SH-SY5Y (cell line): Measurements from ENCODE around the gene SEC61B.

Experiments used
- GATA2 ChIP-seq: IDR thresholded peaks from 2 replicates; pipeline ENCODE4 v1.6.1; 2011; ENCODE audit warnings: mild to moderate bottlenecking, low read depth, low read length
- GATA3 ChIP-seq: IDR thresholded peaks from 2 replicates; pipeline ENCODE4 v1.6.1; 2011; ENCODE audit warnings: low read depth, mild to moderate bottlenecking, low read length, moderate library complexity

SEC61B gene

DNA sequence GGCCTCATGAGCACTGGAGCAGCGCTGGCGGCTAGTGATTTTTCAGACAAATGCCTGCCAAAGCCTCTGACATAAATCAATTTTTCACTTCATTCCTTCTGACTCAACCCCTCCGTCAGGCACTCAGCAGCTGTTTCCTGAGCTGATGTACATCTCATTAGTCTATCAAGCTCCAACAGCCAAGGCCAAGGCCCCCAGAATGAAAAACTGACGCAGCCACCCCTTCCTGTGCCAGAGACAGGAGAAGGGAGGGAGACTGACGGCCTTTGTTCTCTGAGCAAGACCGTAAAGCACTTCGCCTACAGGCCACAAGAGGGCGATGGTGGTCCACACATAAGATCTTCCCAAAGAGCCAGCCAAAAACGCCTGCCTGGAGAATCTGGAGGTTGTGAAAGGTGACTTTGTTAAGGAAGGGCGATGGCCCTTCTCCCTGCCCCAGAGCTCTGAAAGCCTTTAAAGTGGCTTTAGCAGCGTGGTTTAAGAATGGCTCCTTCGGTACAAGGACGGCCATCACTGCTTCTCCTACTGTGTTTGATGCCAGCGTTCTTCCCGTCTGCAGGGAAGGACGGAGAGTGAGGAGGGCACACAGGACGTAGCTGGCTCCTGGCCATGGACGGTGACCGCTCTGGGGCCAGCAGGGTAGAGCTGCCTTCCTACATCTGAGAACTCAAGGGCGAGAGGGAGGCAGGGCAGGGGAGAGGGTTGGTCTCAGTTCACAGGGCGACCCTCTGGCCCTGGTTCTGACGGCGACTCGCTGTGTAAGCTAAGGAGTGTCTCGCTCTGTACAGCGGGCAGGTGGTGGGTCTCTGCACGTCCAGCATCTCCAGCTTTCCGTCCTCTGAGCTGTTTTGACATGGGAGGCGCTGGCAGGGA, 37.4 kb upstream of the SEC61B start:
- TF ChIP-seq GATA2 (no peak), GATA3 (no peak)

DNA sequence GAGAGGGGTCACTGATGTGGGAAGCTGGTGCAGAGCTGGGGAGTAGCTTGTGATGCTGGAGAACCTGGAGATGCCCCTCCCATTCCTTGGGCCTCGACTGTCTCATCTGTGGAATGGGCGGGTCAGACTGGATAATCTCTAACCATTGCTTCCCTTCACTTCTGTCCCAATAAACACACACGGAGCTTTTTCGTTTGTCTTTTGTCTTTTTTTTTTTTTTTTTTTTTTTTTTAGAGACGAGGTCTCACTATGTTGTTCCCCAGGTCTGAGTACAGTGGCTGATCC, 36.8 kb upstream of the SEC61B start:
- TF ChIP-seq GATA3 = no peak
- TF ChIP-seq GATA2 = no peak

GRCh38 chr9:99185934-99186333, 36.1 kb upstream of the SEC61B start:
- TF ChIP-seq GATA3 (no peak), GATA2 (no peak)

GRCh38 chr9:99187311-99187710, 34.8 kb upstream of the SEC61B start:
- TF ChIP-seq GATA2 (no peak), GATA3 (no peak)

- TF ChIP-seq GATA2 (no peak), GATA3 (no peak)
These were observed 32.9 kb upstream of the SEC61B start for GRCh38 chr9:99189186-99189585.

DNA sequence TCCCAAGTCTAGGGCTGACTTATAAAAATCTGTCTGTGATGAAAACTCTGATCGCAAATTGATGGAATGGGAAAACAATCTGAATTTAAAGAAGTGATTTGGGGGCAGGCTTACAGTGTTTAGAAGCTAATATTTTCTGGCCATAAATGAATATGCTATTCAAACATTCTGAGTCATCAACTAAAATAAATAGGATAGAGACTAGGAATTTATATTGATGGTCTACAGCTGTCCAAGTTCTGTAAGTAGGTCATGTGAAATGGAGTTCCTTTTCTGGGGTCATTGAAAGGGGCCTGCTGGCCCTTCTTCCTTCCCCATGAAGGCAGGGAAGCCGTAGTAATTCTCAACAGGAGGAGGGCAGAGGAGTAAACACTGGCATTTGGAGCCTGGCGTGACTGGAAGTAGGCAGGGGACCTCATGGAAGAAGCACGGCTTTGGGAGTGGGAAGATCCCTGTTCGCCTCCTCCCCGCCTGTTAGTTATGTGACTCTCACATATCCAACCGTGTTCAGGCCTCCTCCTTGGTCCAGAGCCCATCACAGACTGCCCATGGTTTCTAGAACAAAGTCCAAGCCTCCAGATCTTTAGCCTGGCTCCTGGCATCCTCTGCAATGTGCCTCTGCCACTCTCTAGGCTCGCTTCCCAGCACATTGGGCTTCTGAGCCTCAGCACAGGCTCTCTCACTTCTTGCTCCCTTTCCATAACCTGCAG, 32.0 kb upstream of the SEC61B start:
- TF ChIP-seq GATA2 (no peak), GATA3 (no peak)

GRCh38 chr9:99190597-99191283, 31.3 kb upstream of the SEC61B start:
- TF ChIP-seq GATA3 (no peak), GATA2 (no peak)

DNA sequence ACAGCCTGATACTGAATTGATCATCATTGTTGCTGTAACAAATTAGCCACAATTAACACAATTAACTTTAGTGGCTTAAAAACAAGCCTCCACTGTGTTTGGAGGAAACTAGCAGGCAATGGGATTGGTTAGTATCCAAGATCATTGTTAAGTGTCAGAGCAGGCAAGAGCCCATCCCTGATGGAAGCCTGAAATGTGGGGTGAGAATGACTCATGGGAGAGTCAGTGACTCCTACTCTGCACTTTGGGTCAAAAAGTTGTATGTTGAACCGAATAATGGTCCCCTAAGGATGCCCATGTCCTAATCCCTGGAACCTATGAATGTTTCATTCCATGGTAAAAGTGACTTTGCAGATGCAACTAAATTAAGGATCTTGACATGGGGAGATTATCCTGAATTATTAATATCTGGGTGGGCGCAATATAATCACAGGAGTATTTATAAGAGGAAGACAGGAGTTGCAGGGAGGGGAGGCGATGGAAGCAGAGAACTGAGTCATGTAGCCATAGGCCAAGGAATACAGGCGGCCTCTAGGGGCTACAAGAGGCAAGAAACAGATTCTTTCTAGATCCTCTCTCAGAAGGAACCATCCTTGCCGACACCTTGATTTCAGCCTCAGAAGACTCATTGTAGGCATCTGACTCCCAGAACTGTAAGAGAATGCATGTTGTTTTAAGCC, 29.2 kb upstream of the SEC61B start:
- TF ChIP-seq GATA3 (no peak), GATA2 (no peak)

DNA sequence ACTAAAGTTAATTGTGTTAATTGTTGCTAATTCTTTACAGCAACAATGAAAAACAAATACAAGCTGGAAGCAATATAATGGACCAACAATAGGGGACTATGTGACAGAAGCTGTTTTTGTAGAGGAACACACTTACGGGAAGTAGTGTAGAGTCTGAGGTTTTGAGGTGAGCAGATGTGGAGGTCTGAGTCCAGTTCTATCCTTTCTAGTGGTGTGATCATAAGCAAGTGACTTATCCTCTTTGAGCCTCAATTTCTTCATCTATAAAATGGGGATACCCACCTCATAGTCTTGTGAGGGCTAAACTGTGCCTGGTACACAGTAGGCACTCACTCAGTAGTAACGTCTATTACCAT, 28.6 kb upstream of the SEC61B start:
- TF ChIP-seq GATA2 (no peak), GATA3 (no peak)

DNA sequence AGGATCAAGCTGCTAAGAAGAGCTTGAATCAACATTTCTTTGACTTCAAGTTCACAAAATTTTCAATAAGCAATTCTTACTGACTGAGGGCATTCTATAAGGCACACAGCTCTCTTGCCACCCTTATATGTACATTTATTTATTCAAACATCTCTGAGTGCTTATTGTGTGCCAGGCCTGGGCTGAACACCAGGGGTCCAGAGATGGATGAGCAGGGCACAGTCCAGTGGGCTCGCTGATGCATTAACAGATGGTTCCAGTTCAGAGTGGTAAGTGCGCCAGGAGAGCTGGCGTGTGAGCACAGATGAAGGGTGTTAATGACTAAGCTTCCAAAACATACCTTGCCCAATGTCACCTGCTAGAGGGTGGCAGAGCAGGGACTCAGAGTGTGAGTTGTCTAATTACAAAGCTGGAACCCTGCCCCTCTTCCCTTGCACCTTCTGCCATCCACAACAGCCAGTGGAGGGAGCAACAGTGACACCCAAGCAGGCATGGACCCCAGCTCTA, 24.9 kb upstream of the SEC61B start:
- TF ChIP-seq GATA3 = no peak
- TF ChIP-seq GATA2 = no peak

GRCh38 chr9:99197987-99198386, 24.1 kb upstream of the SEC61B start:
- TF ChIP-seq GATA3 = no peak
- TF ChIP-seq GATA2 = no peak

GRCh38 chr9:99199938-99200539, 22.0 kb upstream of the SEC61B start:
- TF ChIP-seq GATA3 = no peak
- TF ChIP-seq GATA2 = no peak

DNA sequence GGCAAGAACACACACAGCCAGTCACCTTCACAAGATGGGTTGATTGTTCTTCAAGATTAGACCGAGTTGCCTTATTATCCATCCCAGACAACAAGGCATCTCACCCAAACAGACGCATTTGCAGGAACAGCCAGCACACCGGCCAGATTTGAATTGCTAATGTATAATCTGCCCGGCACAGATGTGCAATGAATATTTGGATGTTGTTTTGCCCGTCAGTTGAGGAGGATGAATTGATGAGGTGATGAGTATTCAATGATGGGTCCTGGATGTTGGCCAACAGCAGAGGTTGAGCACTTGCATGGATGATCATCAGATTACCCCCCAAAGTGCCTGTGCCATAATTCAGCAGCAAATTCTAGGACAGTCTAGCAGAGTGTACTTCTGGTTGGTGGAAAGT, 20.5 kb upstream of the SEC61B start:
- TF ChIP-seq GATA2 (no peak), GATA3 (no peak)

- TF ChIP-seq GATA3 (no peak), GATA2 (no peak)
These were observed 11.5 kb upstream of the SEC61B start for GRCh38 chr9:99210572-99210971.

- no peak for TF ChIP-seq GATA3
- no peak for TF ChIP-seq GATA2
These were observed 10.3 kb upstream of the SEC61B start for GRCh38 chr9:99211746-99212145.

DNA sequence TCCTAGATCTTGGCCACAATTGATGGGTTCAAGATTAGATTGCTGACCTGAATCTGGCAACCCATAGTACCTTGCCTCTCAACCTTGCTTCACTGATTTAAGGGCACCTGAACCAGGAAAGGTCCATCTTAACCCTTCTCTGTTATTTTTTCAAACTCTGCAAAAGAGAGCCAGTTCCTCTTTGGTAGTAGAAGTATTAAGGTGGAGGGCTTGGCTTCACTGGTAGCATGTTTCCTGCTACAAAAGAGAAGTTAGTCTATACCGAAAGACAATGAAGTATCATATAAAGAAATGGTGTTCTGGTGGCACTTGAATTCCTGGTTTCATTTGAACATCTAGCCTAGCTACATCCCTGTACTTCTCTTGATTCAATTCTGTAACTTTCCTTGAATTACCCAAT, 8.9 kb upstream of the SEC61B start:
- no peak for TF ChIP-seq GATA2
- TF ChIP-seq GATA3 = no peak
